GM21576 (cell line): Measurements from ENCODE around the gene SEPSECS.

Source experiments
- ATAC-seq: cut with Tn5 transposase; IDR thresholded peaks from one replicate; pipeline ENCODE4 v1.9.1; 2021; ENCODE audit warnings: mild to moderate bottlenecking, moderate library complexity; ENCODE audit not compliant: unreplicated experiment

The SEPSECS gene

DNA sequence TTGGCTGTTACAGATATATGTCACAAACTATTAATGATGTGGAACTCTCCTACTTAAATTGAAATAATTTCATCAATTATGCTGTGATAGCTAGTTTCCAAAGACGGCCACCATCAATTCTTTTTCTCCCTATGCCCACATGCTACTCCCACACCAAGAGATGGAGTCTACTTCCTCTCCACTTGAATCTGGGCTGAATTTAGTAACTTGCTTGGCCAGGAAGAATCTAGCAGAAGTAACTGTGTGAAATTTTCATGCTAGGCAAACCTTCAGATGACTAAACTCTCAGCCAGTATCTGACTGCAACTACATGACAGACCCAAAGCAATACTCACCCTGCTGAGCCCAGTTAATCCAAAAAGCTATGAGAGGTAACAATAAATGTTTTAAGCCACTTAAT is 3.2 kb downstream of the SEPSECS start:
- no peak for ATAC-seq

DNA sequence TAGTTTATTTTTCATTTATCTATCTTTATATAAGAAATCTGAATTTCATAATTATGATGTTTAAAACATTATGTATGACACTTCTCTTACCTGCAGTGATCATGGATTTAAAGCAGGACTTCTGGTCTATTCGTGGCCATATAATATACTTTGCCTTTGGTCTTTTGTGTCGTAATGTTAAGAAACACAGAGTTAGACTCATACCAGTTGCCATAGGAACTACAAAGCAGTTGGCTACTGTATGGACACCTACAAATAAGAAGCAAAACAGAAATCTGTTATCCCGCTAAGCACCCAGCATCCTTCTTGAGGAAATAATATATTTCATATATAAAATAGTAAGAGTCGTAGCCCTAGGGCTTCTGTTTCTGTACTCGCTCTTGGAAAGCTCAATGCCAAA is 4.3 kb downstream of the SEPSECS start:
- ATAC-seq = no peak

DNA sequence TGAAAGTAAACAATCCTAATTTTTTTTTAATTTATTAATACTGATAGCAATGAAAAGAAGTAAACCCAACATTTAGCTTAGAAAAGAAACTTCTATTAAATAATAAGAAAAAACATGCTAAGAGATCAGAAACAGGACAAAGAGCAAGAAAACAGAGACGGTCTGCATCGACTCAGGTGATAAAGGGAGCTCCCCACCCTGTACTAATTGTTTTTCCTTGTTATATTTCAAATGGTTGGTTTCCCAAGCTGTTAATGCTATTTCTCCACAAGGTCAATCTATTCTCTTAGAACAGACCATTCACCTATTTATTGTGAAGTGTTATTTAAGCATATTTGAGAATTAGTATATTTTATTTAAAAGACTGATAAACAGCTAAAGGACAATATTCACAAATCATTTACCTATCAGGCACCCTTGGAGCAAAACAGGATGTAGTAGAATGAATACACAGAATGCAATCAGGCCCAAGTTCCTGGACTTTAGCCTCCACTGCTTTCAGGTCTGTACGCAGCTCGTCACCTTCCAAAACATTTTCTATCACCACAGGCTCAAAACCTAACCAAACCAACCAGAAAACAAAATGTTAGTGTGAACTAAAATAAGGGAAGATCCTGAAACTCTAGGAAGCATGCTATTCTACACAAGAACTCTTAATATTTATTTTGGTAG is 5.5 kb downstream of the SEPSECS start:
- ATAC-seq = no peak

DNA sequence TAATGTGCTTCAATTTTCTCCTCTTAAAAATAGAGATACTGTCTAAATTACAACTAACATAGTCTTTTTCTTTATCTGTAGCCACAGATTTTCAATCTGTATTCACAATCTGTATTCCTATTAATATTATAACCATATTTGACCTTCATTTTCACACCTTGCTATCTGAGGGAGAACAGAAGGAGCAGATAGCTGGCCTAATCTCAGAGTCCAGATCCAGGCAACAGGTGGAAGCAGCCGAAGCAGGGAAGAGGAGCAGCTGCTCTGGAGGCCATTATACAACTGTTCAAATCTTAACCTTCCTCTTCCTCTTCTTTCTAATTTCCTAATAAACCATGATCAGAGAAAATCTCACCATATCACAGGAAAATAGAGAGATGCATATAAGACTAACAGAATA is 14.2 kb downstream of the SEPSECS start:
- ATAC-seq = no peak

DNA sequence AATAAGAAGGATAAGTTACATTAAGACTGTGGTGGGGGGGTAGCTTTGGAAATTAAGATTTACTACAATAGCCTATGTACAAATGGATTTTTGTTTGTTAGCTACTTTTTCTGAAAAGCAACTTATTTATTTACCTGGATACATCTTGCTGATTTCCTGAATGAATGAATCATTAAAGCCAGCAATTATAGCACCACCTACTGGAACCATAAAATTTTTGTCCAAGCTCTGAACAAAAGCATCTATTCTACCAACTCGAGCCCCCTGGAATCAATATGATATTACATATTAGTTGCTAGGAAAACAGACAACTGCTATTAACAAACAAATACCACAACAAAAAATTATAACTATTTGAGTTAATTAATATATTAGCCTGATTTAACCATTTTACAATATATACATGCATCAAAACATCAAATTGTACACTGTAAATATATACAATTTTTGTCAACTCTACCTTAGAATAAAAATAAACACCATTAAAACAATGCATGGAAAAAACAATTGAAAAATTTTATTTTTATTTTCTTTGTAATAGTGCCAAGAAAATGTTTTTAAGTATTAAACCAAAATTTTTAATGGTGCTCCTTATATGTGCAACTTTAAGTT is 15.3 kb downstream of the SEPSECS start:
- ATAC-seq = no peak

DNA sequence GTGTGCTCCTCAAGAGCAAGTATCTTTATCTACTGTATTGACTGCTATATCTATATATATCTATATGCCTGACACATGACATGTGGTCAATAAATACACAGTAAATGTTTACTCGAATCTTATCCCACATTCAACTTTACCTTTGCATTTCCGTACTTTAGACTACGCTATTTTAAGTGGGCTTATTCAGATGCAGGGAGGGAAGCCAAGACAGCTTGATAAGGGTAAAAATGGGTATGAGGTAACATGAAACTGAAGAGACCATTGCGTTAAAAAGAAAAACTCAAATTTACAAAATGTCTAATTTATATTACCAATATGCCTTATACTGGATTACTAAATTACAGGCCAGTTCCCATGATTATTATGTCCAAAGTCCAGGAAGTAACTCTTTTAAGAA is 17.8 kb downstream of the SEPSECS start:
- ATAC-seq = no peak

DNA sequence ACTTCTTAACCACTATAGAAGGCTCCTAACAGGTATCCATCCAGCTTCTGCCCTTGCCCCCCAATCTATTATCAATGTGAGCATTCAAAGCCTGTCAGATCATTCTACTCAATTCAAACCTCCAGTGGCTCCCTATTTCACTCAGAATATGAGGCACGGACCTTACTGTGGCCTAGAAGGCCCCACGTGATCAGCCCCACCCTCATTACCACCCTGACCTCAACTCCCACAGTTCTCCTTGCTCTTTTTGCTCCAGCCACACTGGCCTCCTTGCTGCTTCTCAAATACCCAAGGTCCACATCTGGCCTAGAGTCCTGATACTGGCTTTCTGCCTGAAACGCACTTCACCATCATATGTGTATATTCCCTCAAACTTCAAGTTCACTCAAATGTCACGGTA is 18.7 kb downstream of the SEPSECS start:
- no peak for ATAC-seq

DNA sequence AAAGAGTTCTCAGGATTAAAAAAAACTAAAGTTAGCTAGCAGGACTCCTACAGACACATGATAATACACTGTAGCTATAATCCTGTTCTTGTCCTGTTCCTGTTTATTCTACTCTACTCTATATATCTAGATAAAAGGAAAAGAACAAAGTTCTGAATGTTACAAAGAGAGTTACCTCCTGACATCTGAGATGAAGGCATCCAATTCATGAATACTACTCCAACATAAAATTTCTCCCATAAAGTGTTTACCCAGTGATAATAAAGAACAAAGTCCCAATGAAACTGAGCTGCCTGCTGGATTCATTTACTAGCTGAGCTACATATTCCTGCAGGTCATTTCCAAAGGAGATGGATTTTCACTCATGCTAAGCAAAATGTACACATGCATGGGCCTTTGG is 27.1 kb downstream of the SEPSECS start:
- ATAC-seq = no peak

DNA sequence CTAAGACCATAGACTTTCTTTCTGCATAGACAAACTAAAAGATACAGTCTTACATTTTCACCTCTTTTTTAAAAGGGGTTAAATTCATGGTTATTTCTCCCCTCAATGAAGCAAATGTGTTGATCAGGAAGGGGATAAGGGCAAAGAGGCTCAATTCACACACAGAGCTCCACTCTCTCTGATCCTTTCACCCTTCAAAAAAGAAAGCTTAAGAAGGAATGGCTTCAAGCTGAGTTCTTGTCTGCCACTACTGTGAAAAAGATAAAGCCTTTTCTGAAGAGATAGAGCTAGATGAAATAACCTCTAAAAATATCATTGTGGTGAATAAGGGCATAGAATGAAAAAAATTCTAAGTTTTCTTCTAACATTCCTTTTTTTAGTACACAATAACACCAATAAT is 28.3 kb downstream of the SEPSECS start:
- no peak for ATAC-seq

DNA sequence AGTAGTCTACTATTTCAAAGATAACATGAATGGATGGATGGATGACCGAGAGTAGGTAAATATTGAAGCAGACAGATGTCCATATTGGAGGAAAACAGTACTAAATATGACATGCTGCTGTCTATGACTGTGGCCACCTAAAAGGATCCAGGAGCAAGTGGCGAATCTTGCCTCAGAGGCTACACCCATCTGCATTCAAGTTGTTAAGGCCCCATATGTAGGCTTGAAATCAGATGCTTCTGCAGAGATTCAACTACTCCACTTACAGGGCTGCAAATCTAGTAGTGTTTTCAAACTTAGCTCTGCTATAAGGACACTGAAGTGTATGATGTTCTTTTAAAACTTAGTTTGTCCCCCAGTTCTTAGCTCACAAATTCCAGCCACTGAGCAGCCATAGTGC is 28.9 kb downstream of the SEPSECS start:
- no peak for ATAC-seq

DNA sequence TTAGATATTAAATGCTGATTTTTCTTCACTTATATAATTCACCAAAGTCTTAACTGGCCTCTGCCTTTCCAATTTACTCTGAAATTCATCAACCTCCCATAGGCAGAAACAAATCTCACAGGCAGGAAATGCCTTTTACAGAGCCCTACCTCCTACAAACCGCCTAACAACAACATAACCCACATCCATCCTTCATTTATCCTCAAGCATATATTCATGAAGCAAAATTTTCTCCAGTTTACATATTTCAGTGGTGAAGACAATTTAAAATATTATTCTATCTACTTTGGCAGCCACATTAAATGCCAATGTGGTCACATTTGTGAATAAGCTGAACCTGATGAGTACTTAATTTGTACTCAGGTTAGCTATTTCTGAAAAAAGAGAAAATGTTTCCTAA is 30.3 kb downstream of the SEPSECS start:
- no peak for ATAC-seq

DNA sequence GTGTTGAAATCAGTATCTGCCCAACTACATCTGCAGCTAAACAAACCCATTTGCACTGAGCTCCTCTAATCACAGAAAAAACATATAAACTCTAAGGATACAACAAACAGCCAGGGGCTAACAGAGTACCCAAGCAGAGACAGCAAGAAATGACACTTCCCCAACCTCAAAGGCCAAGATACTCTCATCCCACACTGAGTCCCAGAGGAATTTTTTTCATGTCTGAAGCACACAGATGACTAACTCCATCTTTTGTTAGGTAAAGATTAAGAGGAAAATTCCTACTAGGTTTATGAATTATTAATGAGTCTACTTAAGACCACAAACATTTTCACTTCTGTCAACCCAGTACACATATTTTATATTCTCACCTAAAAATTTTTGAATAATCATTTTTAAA is 31.6 kb downstream of the SEPSECS start:
- ATAC-seq = no peak

DNA sequence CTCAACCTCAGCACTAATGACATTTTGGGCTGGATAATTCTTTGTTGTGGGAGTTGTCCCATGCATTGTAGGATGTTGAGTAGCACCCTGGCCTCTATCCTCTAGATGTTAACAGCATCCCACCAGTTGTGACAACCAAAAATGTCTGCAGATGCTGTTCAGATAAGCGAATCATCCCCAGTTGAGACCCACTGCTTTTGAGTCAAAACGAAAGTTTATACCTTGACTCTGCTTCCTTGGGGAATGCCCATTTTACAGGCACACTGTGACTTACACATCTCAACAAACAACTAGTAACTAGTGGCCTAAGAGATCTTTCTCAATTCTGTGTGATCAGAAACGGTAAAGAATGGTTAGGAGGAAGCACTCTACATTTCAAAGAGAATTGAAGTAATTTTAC is 37.0 kb downstream of the SEPSECS start:
- peak; percentile 97 for ATAC-seq

DNA sequence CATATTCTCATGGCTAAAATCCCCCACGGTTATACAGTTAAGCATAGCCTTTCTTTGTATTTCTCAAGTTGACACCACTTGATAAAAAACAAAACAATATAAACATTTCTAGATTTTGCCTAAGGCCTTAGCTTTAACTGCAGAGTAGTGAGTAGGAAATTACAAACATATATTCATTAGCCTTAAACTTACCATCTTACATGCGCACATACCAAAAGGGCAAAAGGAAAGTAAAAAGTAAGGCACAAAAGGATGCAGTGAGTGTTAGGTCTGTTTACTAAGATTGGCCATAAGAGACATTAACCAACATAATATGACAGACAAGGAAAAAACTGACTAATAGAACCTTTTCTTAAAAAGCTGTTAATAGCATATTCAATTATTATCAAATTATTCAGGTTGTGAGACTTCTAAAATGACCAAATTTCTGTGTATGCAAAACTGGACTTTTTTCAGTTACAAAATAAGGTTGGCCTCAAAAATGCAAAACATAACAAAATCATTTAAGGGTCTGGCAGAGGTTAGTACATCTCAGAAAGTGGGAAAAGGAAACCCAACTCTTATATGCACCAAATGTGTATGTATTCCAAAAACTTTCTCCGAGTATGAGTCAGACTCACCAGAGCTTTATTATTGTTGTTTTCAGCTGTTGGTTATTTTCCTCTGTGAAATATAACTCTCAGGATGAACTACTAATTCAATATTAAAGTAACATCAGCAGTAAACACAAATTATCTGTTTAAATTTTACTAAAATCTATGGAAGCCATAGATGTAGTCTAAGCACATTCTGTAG is 39.9 kb downstream of the SEPSECS start:
- no peak for ATAC-seq

DNA sequence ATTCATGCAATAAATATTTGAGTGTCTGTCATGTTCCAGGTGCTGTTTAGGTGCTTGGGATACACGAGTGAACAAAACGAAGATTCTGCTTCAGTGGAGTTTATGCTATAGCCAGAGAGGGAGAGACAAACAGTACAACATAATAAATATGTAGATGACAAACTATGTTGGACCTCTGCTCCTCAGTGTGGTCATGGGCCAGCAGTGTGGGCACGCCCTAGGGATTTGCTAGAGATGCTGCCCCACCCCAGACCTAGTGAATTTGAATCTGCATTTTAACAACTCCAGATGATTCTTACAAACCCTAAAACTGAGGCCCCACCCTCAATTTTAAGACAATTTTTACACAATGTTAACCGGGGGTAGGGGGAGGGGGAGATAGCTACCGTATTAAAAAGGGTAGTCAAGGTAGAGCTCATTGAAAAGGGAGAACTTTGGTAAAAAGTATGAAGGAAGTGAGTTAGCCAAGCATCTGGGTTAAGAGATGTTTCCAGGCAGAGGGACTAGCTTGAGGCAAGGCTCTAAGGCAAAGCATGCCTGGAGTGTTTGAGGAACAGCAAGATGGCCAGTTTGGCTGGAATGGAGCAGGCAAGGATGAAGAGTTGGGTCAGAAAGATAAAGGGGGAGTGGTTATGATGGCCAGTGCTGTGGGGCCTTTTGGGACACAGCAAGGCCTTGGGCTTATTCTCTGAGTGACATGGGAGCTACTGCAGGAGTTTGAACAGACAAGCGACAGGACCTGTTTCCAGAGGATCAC is 42.4 kb downstream of the SEPSECS start:
- no peak for ATAC-seq

DNA sequence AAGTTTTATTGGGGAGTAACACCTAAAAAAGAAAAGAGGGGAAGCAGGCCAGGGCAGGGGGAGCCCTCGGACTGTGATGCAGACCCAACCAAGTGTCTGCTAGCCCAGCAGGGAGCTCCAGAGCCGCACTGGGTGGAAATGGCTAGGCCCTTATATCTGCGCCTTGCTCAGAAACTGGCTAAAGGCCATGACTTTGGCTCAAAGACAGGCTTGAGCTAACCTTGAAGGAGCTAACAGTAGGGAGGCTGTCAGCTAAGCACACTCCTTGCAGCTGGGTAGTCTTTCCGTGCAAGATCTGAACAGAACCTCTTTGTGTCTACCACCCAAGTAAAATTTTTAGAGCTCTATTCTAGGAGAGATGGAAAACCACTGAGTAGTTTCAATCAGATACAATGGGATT is 43.0 kb downstream of the SEPSECS start:
- ATAC-seq = no peak

DNA sequence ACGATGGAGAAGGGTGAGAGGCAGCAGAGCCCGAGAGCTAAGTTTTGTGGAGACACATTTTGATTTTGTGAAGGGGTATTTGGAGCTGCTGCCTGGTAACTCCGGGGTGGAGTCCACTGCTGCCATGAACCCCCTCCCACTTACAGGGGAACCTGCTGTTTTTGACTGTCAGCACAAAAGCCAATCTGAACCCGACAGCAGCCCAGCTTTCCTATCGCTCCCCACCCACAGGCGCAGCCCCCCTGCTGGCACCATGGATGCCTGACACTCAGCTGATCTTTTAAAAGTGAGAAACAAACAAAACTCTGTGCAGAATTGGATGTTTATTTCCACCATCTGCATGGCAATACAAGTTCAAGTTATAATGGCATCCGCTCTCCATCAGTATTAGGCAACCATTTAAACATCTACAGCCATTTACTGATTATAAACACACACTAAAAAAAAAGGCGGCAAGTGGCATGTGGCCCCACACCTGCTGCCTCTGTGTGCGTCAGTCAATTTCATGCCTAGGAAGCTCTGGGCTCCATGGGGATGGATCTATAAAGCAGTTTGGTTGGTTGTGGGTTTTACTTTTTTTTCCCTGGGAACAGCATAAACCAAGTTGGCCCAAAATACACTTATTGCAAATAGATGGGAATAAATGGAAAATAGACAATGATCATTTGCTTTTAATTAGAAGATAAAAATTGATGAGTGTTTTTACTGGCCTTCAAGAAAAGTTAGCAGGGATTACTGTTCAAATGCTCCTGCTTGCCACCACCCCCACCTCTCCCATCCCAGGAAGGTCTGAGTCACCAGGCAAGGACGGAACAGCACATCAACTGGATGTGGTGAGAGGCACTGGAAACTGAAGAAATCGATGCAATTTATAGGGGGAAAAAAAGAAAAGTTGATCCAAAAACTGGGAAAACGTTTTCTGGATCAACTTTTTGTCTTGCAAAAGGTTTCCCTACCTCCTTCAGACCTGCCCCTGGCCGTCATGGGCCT is 46.0 kb downstream of the SEPSECS start:
- ATAC-seq = no peak

DNA sequence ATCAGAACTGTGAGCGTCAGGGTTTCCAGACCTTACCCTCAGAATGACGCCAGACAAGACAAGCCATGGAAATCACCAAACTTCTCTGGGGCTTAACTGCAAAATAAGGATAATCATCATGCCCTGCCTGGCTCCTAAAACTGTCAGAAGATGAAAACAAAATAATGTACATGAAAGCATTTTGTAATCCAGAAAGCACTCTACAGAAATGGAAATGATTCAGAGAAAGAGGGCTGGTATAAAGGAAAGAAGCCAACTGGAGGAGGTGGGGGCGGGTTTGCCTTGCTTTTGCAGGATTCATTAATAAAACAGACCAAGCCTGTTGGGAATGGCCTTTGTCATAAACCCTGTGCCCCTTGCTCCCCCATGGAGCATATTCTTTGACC is 47.3 kb downstream of the SEPSECS start:
- ATAC-seq = no peak

DNA sequence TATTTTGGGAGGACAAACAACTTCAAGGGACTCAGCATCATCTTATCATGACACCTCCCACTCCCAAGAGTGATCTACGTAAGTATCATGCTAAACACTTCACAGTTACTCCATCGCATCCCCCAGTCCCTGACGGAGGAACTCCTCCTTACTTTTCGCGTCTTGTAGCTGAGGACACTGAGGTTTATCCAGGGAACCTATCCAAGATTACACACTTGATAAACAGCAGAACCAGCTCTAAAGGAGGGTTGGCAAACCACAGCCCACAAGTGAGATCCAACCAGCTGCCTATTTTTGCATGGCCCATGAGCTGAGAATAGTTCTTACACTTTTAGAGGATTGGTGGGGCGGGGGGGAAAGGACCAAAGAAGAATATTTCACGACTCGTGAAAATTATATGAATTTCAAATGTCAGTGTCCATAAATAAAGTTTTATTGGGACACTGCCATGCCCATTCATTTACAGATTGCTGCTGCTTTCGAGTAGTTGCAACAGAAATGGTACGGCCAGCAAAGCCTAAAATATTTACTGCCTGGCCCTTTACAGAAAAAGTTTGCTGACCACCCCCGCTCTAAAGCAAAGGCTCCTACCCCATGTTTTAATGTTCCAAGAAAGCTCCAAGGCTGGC is 47.8 kb downstream of the SEPSECS start:
- no peak for ATAC-seq

DNA sequence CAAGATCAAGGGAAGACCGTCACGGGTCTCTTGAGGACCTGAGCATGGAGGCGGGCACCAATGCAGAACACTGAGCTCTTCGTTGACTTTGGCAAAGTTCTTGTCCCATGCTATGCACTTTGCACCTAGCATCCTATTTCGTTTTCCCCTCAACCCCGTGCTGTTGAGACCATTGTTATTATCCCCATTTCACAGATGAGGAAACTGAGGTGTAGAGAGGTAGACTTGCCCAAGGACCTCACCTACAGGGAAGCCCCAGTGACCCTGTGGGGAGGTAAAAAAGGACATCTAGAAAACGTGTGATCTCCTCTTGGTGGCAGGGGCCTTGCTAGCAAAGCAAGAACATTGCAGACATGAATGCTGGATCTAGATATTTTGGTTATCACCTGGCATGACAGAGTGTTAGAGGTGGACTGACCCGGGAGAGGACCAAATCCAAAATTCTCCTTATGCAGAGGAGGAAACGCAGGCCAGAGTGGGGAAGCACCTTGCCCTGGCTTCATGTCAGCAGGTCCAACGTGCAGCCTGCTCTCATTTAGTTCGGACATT is 48.5 kb downstream of the SEPSECS start:
- ATAC-seq = no peak
